Spleen (tissue), 7 donors: ENCODE results near the gene ICOS.

Experiments
- POLR2AphosphoS5 ChIP-seq, 3 donors: sonication (generic); formaldehyde crosslinking; IDR thresholded peaks; one replicate each; pipeline ENCODE4 v1.5.1; 2017; ENCODE audit warnings: antibody characterized with exemption in 3 of 3
- TF ChIP-seq, protein P1 (sequence below), 11 experiments: fragments of 200-600 bp in 7 of 11; fragments of 450-650 bp in 4 of 11; sonication (generic) in 4 of 11; IDR thresholded peaks in 8 of 11; conservative IDR thresholded peaks in 3 of 11; 1 replicate in 7 of 11; 2 replicates in 4 of 11; pipeline versions ENCODE4 v1.4.0 to v1.8.0; 2016 to 2021; ENCODE audit warnings: antibody characterized with exemption in 11 of 11, inconsistent platforms in 4 of 11, mild to moderate bottlenecking in 1 of 11
- donor health status: DM: no; HTN: no; CAD: no; lungs with moderate emphysema.
- donor health status: DM: no; HTN: no; CAD: no.
- donor health status: DM: no; HTN: no; CAD: no.

DNA sequence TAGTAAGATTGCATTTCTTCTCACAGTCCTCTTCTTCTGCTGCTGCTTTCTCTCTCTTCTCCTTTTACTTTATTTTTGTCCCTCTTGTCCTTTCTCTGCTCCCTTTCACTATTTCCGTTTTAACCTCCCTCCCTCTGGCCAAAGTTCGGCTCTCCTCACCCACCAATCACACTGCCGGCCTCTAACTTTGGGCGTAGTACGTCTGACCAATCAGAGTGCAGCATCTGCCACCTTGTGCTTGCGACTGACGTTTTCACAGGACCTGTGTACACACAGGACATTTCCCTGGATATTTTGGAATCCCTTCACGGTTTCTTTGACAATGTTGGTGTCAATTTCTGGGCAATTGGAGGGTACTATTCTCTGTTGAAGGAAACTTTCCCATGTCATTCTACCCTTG, 22.6 kb upstream of the ICOS start:
- TF ChIP-seq, protein P1, sequence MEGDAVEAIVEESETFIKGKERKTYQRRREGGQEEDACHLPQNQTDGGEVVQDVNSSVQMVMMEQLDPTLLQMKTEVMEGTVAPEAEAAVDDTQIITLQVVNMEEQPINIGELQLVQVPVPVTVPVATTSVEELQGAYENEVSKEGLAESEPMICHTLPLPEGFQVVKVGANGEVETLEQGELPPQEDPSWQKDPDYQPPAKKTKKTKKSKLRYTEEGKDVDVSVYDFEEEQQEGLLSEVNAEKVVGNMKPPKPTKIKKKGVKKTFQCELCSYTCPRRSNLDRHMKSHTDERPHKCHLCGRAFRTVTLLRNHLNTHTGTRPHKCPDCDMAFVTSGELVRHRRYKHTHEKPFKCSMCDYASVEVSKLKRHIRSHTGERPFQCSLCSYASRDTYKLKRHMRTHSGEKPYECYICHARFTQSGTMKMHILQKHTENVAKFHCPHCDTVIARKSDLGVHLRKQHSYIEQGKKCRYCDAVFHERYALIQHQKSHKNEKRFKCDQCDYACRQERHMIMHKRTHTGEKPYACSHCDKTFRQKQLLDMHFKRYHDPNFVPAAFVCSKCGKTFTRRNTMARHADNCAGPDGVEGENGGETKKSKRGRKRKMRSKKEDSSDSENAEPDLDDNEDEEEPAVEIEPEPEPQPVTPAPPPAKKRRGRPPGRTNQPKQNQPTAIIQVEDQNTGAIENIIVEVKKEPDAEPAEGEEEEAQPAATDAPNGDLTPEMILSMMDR (IDR thresholded peaks at IDR 0.05 in 8 of 11, conservative IDR thresholded peaks at IDR 0.05 in 3 of 11), result no peak
- no peak for TF ChIP-seq POLR2AphosphoS5 (IDR thresholded peaks at IDR 0.05)
